Subcutaneous adipose tissue (tissue), 4 donors: Measurements from ENCODE around the gene CETN1. TPM values are rescaled to one million over a fixed set of nuclear protein-coding genes. Genes with fewer than 3 reads are reported as not detected.

Source experiments
- total RNA-seq, 4 donors: library from RNA; depleted of rRNA; stranded (reverse); fragments of >200 nt; gene quantifications; one replicate each; pipeline ENCODE4 v1.1.0, GENCODE V29; 2016
- TF ChIP-seq, protein P1 (sequence below): fragments of 450-650 bp; IDR thresholded peaks from one replicate; pipeline ENCODE4 v1.5.1; 2016; ENCODE audit warnings: low read depth, mild to moderate bottlenecking, control low read depth, antibody characterized with exemption, moderate library complexity

Gene CETN1
- total RNA-seq, 4 donors from 2014 or later, result not detected

DNA sequence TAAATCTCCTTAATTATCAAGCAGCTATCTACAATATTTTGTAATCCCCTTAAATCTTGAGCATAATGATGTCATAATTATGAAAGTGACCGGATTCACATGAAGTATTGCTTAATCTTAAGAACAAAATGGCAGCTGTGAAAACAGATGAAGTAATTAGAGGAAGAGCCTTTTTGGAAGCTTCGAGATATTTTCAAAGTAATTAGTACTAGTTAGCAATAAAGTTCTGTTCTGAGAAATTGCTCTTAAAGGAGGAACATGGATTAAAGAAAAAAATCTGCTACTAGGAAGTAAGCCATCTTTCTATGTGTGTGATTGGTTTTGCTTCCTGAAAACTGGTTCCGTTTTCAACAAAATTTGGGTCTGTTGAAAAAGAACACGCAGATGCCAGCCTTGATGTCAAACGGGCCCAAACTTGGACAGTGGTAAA is 34.9 kb downstream of the CETN1 start:
- TF ChIP-seq, protein P1, sequence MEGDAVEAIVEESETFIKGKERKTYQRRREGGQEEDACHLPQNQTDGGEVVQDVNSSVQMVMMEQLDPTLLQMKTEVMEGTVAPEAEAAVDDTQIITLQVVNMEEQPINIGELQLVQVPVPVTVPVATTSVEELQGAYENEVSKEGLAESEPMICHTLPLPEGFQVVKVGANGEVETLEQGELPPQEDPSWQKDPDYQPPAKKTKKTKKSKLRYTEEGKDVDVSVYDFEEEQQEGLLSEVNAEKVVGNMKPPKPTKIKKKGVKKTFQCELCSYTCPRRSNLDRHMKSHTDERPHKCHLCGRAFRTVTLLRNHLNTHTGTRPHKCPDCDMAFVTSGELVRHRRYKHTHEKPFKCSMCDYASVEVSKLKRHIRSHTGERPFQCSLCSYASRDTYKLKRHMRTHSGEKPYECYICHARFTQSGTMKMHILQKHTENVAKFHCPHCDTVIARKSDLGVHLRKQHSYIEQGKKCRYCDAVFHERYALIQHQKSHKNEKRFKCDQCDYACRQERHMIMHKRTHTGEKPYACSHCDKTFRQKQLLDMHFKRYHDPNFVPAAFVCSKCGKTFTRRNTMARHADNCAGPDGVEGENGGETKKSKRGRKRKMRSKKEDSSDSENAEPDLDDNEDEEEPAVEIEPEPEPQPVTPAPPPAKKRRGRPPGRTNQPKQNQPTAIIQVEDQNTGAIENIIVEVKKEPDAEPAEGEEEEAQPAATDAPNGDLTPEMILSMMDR, result no peak

DNA sequence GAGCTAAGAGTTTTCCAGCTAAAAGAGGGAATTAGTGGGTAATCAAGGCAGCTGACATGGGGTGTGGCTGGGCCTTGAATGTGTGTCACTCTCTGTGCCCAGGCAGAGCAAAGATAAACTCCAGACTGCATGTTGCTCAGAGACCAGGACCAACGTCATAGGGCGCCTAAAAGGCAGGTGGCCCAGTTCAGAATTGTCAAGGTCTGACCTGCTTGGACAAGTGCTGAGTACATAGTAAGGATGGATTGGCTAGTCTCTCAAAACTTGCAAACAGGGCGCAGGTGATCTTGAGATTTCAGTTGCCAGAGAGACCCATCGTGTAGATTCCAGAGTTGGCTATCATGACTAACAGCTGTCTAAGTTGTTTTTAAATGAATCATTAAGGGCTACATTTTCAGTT is 35.6 kb downstream of the CETN1 start:
- TF ChIP-seq, protein P1, result no peak

DNA sequence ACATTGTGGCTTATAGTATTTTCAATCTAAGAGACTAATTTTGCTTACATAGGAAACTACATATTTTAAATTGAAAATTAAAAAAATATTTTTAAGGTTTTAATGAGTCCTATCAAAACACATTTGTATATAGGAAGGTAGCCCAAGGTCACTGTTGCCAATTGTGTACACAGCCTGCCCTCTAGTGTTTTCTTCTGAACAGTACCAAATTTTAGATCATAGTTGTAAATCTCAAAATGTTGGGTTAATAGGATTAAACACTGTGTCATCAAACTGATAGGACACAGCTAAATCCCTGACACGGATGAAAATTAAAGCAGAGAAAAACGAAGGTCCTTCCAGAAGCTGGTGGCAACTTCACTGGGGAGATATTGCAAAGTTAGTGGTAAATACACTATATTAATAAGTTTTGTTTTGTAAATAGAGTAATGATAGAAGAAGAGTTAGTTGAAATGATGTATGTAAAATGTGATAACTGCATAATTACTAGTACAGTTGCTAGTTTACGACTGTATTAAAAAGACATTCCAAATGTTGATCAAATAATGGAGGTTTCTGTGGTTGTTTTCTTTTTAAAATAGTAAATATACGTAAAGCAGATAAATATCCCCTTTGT is 36.3 kb downstream of the CETN1 start:
- TF ChIP-seq, protein P1, result no peak

DNA sequence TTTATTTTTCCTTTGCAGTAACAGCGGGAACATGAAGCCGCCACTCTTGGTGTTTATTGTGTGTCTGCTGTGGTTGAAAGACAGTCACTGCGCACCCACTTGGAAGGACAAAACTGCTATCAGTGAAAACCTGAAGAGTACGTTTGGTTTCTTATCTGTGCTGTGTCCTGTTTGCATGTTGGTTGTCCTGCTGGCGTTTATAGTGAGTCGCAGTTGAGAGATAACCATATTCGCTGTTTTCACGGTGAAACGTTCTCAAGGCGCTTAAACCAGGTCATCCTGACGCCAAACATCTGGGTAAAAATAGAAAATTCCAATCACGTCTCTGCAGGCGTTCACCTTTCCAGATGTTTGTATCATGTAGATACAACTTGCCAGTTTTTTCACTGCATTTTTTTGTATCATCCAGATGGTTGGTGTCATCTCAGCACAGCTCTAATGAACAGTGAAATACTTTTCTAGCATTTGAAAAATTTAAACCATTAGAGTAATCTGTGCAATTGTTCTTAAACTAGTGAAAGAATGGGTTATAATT is 37.9 kb downstream of the CETN1 start:
- TF ChIP-seq, protein P1, result no peak

DNA sequence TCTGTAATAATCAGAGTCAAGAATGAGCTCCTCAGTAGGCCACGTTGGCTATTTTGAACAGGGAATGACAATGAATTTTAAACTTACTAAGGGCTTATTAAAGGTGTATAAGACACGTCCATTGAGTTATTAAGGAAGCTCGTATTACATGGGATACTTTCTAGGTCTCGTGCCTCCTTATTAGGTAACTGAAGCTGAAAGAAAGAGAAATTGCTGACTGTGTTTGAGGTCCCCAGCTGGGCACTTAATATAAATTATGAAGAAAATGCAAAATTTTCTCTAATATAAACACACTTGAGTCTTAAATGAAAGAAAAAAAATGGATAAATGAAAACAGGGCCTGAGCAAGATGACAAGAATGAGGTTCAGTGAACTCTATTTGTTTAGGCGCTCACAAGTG is 38.4 kb downstream of the CETN1 start:
- TF ChIP-seq, protein P1, result no peak

DNA sequence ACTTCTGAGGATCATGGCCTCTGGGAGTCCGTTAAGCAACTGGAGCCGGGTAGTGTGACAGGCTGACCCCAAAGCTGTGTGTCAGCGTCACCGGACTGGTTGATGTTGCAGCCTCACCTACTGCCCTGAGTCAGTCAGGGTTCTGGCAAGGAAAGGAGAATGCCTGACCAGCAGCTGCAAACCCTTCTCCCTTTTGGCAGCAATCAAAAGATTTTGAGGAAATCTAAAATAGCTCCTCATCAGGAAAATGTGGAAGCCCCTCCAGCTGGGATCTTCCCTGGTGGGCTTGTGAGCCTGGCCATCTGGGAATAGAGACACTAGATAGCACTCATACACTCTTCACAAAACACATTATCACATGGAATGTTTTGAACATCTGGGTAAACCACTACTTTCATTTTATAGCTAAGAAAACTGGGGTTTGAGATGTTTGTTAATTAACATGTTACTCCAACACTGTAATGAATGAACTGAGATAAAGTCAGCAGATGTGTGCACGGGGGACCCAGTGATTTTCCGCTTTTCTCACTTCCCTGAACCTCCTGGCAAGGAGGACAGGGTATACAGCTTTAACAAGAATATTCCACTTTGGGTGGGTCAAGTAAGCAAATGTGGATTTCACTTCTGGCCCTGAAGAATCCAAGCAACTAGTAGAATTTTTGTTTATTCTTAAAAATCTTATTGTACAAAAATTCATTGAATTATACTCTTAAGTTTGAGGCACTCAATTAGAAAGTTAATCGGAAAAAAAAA is 41.3 kb downstream of the CETN1 start:
- TF ChIP-seq, protein P1, result no peak

DNA sequence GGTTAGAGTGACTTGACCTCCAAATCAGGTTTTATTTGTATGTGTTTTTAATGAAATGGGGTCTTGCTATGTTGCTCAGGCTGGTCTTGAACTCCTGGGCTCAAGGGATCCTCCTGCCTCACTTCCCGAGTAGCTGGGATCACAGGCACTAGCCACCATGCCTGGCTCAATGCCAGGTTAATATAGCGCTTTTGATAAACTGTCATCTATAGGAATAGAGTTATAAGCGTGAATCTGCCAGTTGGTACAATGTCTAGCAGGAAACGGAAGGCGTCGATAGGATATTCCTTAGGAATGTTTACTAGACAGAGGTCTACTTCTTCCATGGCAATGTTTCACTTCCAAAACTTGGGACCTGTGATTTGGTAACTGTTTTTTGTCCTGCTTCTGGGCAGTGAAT is 42.1 kb downstream of the CETN1 start:
- TF ChIP-seq, protein P1, result no peak
